Measurements from ENCODE around the gene CD81. TPM values are rescaled to one million over a fixed set of nuclear protein-coding genes. Genes with fewer than 3 reads are reported as not detected.

CD81 gene
- total RNA-seq, 1 experiment from 2014 or later = 296 TPM

- Histone ChIP-seq H3K27me3 (ENCODE audit: insufficient read depth, low read length) (peaks cover 24% of the 10 kb centered on the region; the same call in 1 of the 2 replicates), H3K9me3 (ENCODE audit: control insufficient read depth in 1 of 2, insufficient read depth in 1 of 2, low read depth in 1 of 2, low read length in 2 of 2) (no peaks in the 10 kb centered on the region), H4K20me1 (ENCODE audit: insufficient read depth) (no peaks in the 10 kb centered on the region), H3K36me3 (ENCODE audit: control insufficient read depth in 1 of 2, insufficient read depth in 2 of 2, low read length in 2 of 2) (no peaks in the 10 kb centered on the region), H3K79me2 (ENCODE audit: insufficient read depth, low read length) (no peaks in the 10 kb centered on the region), H3K9ac (ENCODE audit: low read length) (no peak overlapping the region), H3K4me3 (replicated peaks in 1 of 2; ENCODE audit: low read depth in 1 of 2, low read length in 2 of 2) (no peak overlapping the region), H3K9me2 (ENCODE audit: insufficient read depth) (no peaks in the 10 kb centered on the region), H3K27ac (ENCODE audit: low read depth, low read length) (no peak overlapping the region), H3K4me2 (ENCODE audit: low read length) (no peak overlapping the region), H2AFZ (ENCODE audit: low read depth, low read length, poor library complexity, severe bottlenecking) (no peak overlapping the region), H3K4me1 (ENCODE audit: control insufficient read depth in 1 of 2, insufficient read depth in 2 of 2, low read length in 2 of 2) (peaks cover 3 to 10% of the 10 kb centered on the region in 2 experiments; a peak in 3 of 4 replicates)
- POLR2A ChIA-PET = no interaction called here
- no peak for ATAC-seq
- TF ChIP-seq ELF1 (IDR thresholded peaks at IDR 0.05; ENCODE audit: borderline replicate concordance, low read depth) (no peak), JUND (IDR thresholded peaks at IDR 0.05) (no peak)
- DNase-seq (ENCODE audit: low read depth, low spot score) = no peak
- BruUV-seq (replicated peaks) = no TSS peak
- intact Hi-C loops (cut with micrococcal nuclease) = no loop called here
- RAD21 ChIA-PET (ENCODE audit: low non-redundant PET in 1 of 2, low total read pairs in 2 of 2, uncharacterized antibody in 2 of 2, unreplicated experiment in 2 of 2) = no interaction called here
- CTCF ChIA-PET = no interaction called here
These were observed 62.7 kb downstream of the CD81 start for GRCh38 chr11:2439820-2440219.

- TF ChIP-seq EZH2 (IDR thresholded peaks at IDR 0.05) (no peak), CEBPB (IDR thresholded peaks at IDR 0.05; ENCODE audit: low read depth) (no peak), SIN3A (IDR thresholded peaks at IDR 0.05; ENCODE audit: low read depth) (no peak), SRF (IDR thresholded peaks at IDR 0.05; ENCODE audit: low read depth) (no peak), ATF3 (IDR thresholded peaks at IDR 0.05) (no peak), ZBTB33 (IDR thresholded peaks at IDR 0.05; ENCODE audit: extremely low read depth, insufficient replicate concordance, low read length) (no peak), EZH2phosphoT487 (IDR thresholded peaks at IDR 0.05; ENCODE audit: borderline replicate concordance) (no peak), ELF1 (IDR thresholded peaks at IDR 0.05; ENCODE audit: borderline replicate concordance, low read depth) (no peak), POLR2AphosphoS5 (IDR thresholded peaks at IDR 0.05; ENCODE audit: low read depth, low read length) (no peak), REST (IDR thresholded peaks at IDR 0.05; ENCODE audit: low read depth) (no peak), FOSL1 (IDR thresholded peaks at IDR 0.05; ENCODE audit: low read depth) (no peak), YY1 (IDR thresholded peaks at IDR 0.05; ENCODE audit: extremely low read depth, insufficient replicate concordance, low read depth, low read length) (no peak), JUND (IDR thresholded peaks at IDR 0.05) (no peak)
- ChIA-PET CTCF (interaction anchor here (1.5 kb wide), 1 partner anchor 21 kb away, joined by 6 read pairs; no protein-coding TSS in a partner anchor), POLR2A (no interaction called here), RAD21 (ENCODE audit: low non-redundant PET in 1 of 2, low total read pairs in 2 of 2, uncharacterized antibody in 2 of 2, unreplicated experiment in 2 of 2) (no interaction called here)
- no peaks in the 10 kb centered on the region for H4K20me1 ChIP-seq (ENCODE audit: insufficient read depth)
- no peak overlapping the region for H3K4me2 ChIP-seq (ENCODE audit: low read length)
- H3K27ac ChIP-seq (ENCODE audit: low read depth, low read length) = no peak overlapping the region
- DNase-seq (ENCODE audit: low read depth, low spot score) (no peak), ATAC-seq (no peak)
- H3K36me3 ChIP-seq (ENCODE audit: control insufficient read depth in 1 of 2, insufficient read depth in 2 of 2, low read length in 2 of 2) = no peaks in the 10 kb centered on the region
- intact Hi-C loops (cut with micrococcal nuclease) = no loop called here
- H3K9ac ChIP-seq (ENCODE audit: low read length) = no peak overlapping the region
- H3K9me3 ChIP-seq (ENCODE audit: control insufficient read depth in 1 of 2, insufficient read depth in 1 of 2, low read depth in 1 of 2, low read length in 2 of 2) = no peaks in the 10 kb centered on the region
- peaks cover 24% of the 10 kb centered on the region; the same call in 1 of the 2 replicates for H3K27me3 ChIP-seq (ENCODE audit: insufficient read depth, low read length)
- peaks cover 5 to 14% of the 10 kb centered on the region in 2 experiments for H3K4me1 ChIP-seq (ENCODE audit: control insufficient read depth in 1 of 2, insufficient read depth in 2 of 2, low read length in 2 of 2)
- no TSS peak for BruUV-seq (replicated peaks)
- no peak overlapping the region for H2AFZ ChIP-seq (ENCODE audit: low read depth, low read length, poor library complexity, severe bottlenecking)
- no peak overlapping the region for H3K4me3 ChIP-seq (replicated peaks in 1 of 2; ENCODE audit: low read depth in 1 of 2, low read length in 2 of 2)
- H3K9me2 ChIP-seq (ENCODE audit: insufficient read depth) = no peaks in the 10 kb centered on the region
- H3K79me2 ChIP-seq (ENCODE audit: insufficient read depth, low read length) = no peaks in the 10 kb centered on the region
These were observed 63.5 kb downstream of the CD81 start for GRCh38 chr11:2440646-2441045.

Measured in HCT116 (cell line).